ENCODE data around the gene CLDN2. TPM values are rescaled to one million over a fixed set of nuclear protein-coding genes. Genes with fewer than 3 reads are reported as not detected.
A peak's percentile ranks its signal among the peaks of the same experiment; 100 is the strongest.

Gene CLDN2
- total and polyA plus RNA-seq, 2 of the 13 experiments (the other 11 are each of a cell fraction or from before 2014, with no cell fraction given) = 1.3 to 1.5 TPM

GRCh38 chrX:106933538-106933961 lies 13.3 kb downstream of the CLDN2 start (continued):
- TF ChIP-seq POLR2AphosphoS5 (IDR thresholded peaks at IDR 0.05; ENCODE audit: low read depth, low read length) (peak; percentile 22; the same call in 1 of the 2 replicates), ZBTB14 (CRISPR knock-in tag; IDR thresholded peaks at IDR 0.05) (no peak), HDAC2 (CRISPR knock-in tag; IDR thresholded peaks at IDR 0.05) (peak; percentile 50; the same call in 1 of the 2 replicates), ADNP (CRISPR knock-in tag; IDR thresholded peaks at IDR 0.05) (no peak), TCF7 (IDR thresholded peaks at IDR 0.05; ENCODE audit: low read depth) (peak; percentile 78), HOXA3 (CRISPR knock-in tag; IDR thresholded peaks at IDR 0.05) (0 out of 2 replicates have a peak, but pooled peaks have one; percentile 27), PPARG (CRISPR knock-in tag; conservative IDR thresholded peaks at IDR 0.05) (peak; percentile 33; the same call in 1 of the 2 replicates), BCL6 (CRISPR knock-in tag; IDR thresholded peaks at IDR 0.05) (peak; percentile 63), SKI (IDR thresholded peaks at IDR 0.05; ENCODE audit: partially characterized antibody) (no peak), NR2F6 (IDR thresholded peaks at IDR 0.05) (peak; percentile 43; the same call in 1 of the 2 replicates), NR2F6 (CRISPR knock-in tag; IDR thresholded peaks at IDR 0.05) (peak; percentile 14; the same call in 1 of the 2 replicates), ISL2 (CRISPR knock-in tag; IDR thresholded peaks at IDR 0.05) (peak; percentile 73), HCFC1 (IDR thresholded peaks at IDR 0.05; ENCODE audit: low read depth, low read length) (no peak), CREM (IDR thresholded peaks at IDR 0.05) (peak; percentile 55), CREM (CRISPR knock-in tag; IDR thresholded peaks at IDR 0.05) (no peak), MYC (CRISPR knock-in tag; IDR thresholded peaks at IDR 0.05; ENCODE audit: borderline replicate concordance) (peak; percentile 41; the same call in 1 of the 2 replicates), GATA4 (IDR thresholded peaks at IDR 0.05; ENCODE audit: borderline replicate concordance, low read depth) (peak; percentile 89), SAP130 (CRISPR knock-in tag; IDR thresholded peaks at IDR 0.05; ENCODE audit: low read depth) (0 out of 2 replicates have a peak, but pooled peaks have one; percentile 17), NFIC (IDR thresholded peaks at IDR 0.05; ENCODE audit: low read length) (0 out of 2 replicates have a peak, but pooled peaks have one; percentile 29), PRPF4 (IDR thresholded peaks at IDR 0.05; ENCODE audit: low read depth, low read length, poor library complexity, severe bottlenecking) (no peak), IKZF4 (CRISPR knock-in tag; IDR thresholded peaks at IDR 0.05; ENCODE audit: borderline replicate concordance, low read depth, not compliant biosample characterization) (no peak), ZNF670 (CRISPR knock-in tag; IDR thresholded peaks at IDR 0.05; ENCODE audit: borderline replicate concordance) (no peak), CENPX (CRISPR knock-in tag; IDR thresholded peaks at IDR 0.05) (no peak), PHF21A (CRISPR knock-in tag; IDR thresholded peaks at IDR 0.05) (0 out of 2 replicates have a peak, but pooled peaks have one; percentile 38)
- TF ChIP-seq, protein P1, sequence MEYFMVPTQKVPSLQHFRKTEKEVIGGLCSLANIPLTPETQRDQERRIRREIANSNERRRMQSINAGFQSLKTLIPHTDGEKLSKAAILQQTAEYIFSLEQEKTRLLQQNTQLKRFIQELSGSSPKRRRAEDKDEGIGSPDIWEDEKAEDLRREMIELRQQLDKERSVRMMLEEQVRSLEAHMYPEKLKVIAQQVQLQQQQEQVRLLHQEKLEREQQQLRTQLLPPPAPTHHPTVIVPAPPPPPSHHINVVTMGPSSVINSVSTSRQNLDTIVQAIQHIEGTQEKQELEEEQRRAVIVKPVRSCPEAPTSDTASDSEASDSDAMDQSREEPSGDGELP (IDR thresholded peaks at IDR 0.05; ENCODE audit: borderline replicate concordance, low read depth) = peak; percentile 69; the same call in 1 of the 2 replicates
- TF ChIP-seq, protein P2, sequence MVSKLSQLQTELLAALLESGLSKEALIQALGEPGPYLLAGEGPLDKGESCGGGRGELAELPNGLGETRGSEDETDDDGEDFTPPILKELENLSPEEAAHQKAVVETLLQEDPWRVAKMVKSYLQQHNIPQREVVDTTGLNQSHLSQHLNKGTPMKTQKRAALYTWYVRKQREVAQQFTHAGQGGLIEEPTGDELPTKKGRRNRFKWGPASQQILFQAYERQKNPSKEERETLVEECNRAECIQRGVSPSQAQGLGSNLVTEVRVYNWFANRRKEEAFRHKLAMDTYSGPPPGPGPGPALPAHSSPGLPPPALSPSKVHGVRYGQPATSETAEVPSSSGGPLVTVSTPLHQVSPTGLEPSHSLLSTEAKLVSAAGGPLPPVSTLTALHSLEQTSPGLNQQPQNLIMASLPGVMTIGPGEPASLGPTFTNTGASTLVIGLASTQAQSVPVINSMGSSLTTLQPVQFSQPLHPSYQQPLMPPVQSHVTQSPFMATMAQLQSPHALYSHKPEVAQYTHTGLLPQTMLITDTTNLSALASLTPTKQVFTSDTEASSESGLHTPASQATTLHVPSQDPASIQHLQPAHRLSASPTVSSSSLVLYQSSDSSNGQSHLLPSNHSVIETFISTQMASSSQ (IDR thresholded peaks at IDR 0.05; ENCODE audit: low read depth) = peak; percentile 54; the same call in 1 of the 2 replicates
- TF ChIP-seq, protein P2 (CRISPR knock-in tag; IDR thresholded peaks at IDR 0.05; ENCODE audit: borderline replicate concordance) = peak; percentile 77; the same call in 1 of the 2 replicates

Measured in HepG2 (cell line).